ENCODE results near the gene CFAP299. TPM values are rescaled to one million over a fixed set of nuclear protein-coding genes. Genes with fewer than 3 reads are reported as not detected.
"Not testable (repeated sequence)": the region's sequence is repeated elsewhere in the genome, so short reads cannot be mapped to it uniquely, and the experiment has no call there.

Gene CFAP299
- total RNA-seq, 1 experiment from 2014 or later = not detected

DNA sequence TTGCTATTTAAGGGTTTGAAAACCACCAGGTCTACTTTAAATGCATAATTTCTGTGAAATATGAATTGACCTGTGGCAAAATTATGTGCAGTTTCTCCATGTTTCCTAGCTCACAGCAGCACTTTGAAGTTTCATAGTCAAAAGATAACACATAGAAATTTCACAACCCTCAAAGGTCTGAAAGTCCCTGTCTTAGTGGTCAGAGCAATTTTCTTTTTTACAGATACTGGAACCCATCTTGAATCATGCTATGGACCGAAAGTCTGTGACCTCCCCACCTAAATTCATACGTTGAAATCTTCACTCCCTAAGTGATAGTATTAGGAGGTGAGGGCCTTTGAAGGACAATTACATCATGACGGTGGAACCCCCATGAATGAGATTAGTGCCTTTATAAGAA is 454.6 kb downstream of the CFAP299 start:
- H3K27me3 ChIP-seq (ENCODE audit: insufficient read depth, low read depth) = no peaks in the 10 kb centered on the region
- no peaks in the 10 kb centered on the region for H3K79me2 ChIP-seq (ENCODE audit: low read depth)
- intact Hi-C loops (cut with micrococcal nuclease; ENCODE audit: unreplicated experiment) = no loop called here
- H3K36me3 ChIP-seq (ENCODE audit: low read depth) = no peaks in the 10 kb centered on the region
- H3K27ac ChIP-seq = no peak overlapping the region
- H3K4me1 ChIP-seq (replicated peaks; ENCODE audit: insufficient read depth) = no peaks in the 10 kb centered on the region
- DNase-seq = no peak
- no peaks in the 10 kb centered on the region for H3F3A ChIP-seq (ENCODE audit: insufficient read depth, low read depth)
- no peak overlapping the region for H2AFZ ChIP-seq
- no peak for TF ChIP-seq CTCF (conservative IDR thresholded peaks at IDR 0.05)
- TF ChIP-seq EZH2 (IDR thresholded peaks at IDR 0.05; ENCODE audit: low read depth) = no peak
- no peaks in the 10 kb centered on the region for H4K20me1 ChIP-seq (ENCODE audit: insufficient read depth)
- H3K4me3 ChIP-seq = no peak overlapping the region
- BruUV-seq (replicated peaks) = no TSS peak
- H3K4me2 ChIP-seq = no peak overlapping the region
- H3K9me3 ChIP-seq (ENCODE audit: insufficient read depth, low read depth) = no peaks in the 10 kb centered on the region
- H3K9me2 ChIP-seq (ENCODE audit: insufficient read depth) = no peaks in the 10 kb centered on the region
- POLR2A ChIA-PET (ENCODE audit: unreplicated experiment) = no interaction called here
- CTCF ChIA-PET = no interaction called here

DNA sequence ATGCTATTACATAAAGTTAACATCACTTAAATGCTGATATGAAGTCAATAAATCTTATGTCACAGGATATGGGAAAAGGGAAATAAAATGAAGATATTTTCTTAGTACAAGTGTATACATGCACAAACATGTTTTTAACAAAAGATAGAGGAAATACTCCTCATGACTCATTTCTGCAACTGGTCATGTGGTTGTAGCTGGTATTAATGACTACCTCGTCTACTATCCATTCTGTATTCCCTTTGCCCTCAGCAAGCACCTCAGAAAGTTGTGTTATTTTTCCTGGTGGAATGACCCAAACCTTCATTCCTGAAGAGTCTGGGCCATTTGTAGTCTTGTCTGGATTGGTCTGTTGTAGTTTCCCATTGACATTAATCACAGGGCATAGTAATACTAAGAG is 458.1 kb downstream of the CFAP299 start:
- H3K79me2 ChIP-seq (ENCODE audit: low read depth); H3K27ac ChIP-seq; H3K4me2 ChIP-seq; H3K9me2 ChIP-seq (ENCODE audit: insufficient read depth); H3K4me1 ChIP-seq (replicated peaks; ENCODE audit: insufficient read depth); POLR2A ChIA-PET (ENCODE audit: unreplicated experiment); H3K9me3 ChIP-seq (ENCODE audit: insufficient read depth, low read depth); H4K20me1 ChIP-seq (ENCODE audit: insufficient read depth); CTCF ChIA-PET; H3K36me3 ChIP-seq (ENCODE audit: low read depth); H3K4me3 ChIP-seq; H3F3A ChIP-seq (ENCODE audit: insufficient read depth, low read depth); intact Hi-C loops (cut with micrococcal nuclease; ENCODE audit: unreplicated experiment); H2AFZ ChIP-seq; H3K27me3 ChIP-seq (ENCODE audit: insufficient read depth, low read depth); BruUV-seq (replicated peaks); DNase-seq: not testable (repeated sequence)

- H3K36me3 ChIP-seq (ENCODE audit: low read depth) = no peaks in the 10 kb centered on the region
- H3K4me1 ChIP-seq (replicated peaks; ENCODE audit: insufficient read depth) = no peaks in the 10 kb centered on the region
- DNase-seq = no peak
- TF ChIP-seq EZH2 (IDR thresholded peaks at IDR 0.05; ENCODE audit: low read depth) (no peak), CTCF (conservative IDR thresholded peaks at IDR 0.05) (no peak)
- no peak overlapping the region for H3K27ac ChIP-seq
- BruUV-seq (replicated peaks) = no TSS peak
- ChIA-PET POLR2A (ENCODE audit: unreplicated experiment) (no interaction called here), CTCF (no interaction called here)
- no peak overlapping the region for H2AFZ ChIP-seq
- H3F3A ChIP-seq (ENCODE audit: insufficient read depth, low read depth) = no peaks in the 10 kb centered on the region
- intact Hi-C loops (cut with micrococcal nuclease; ENCODE audit: unreplicated experiment) = no loop called here
- H3K9me3 ChIP-seq (ENCODE audit: insufficient read depth, low read depth) = no peaks in the 10 kb centered on the region
- H3K4me3 ChIP-seq = no peak overlapping the region
- H3K9me2 ChIP-seq (ENCODE audit: insufficient read depth) = no peaks in the 10 kb centered on the region
- no peaks in the 10 kb centered on the region for H3K79me2 ChIP-seq (ENCODE audit: low read depth)
- H4K20me1 ChIP-seq (ENCODE audit: insufficient read depth) = no peaks in the 10 kb centered on the region
- no peak overlapping the region for H3K4me2 ChIP-seq
- no peaks in the 10 kb centered on the region for H3K27me3 ChIP-seq (ENCODE audit: insufficient read depth, low read depth)
Measured at GRCh38 chr4:80798082-80798481, 462.6 kb downstream of the CFAP299 start.

GRCh38 chr4:80800719-80801118 is 465.2 kb downstream of the CFAP299 start:
- CTCF ChIA-PET; intact Hi-C loops (cut with micrococcal nuclease; ENCODE audit: unreplicated experiment); H3K36me3 ChIP-seq (ENCODE audit: low read depth); H3K79me2 ChIP-seq (ENCODE audit: low read depth); BruUV-seq (replicated peaks); H3K9me2 ChIP-seq (ENCODE audit: insufficient read depth); H4K20me1 ChIP-seq (ENCODE audit: insufficient read depth); H3K9me3 ChIP-seq (ENCODE audit: insufficient read depth, low read depth); H3K4me1 ChIP-seq (replicated peaks; ENCODE audit: insufficient read depth); H3K4me3 ChIP-seq; H3K27me3 ChIP-seq (ENCODE audit: insufficient read depth, low read depth); H3K4me2 ChIP-seq; H3K27ac ChIP-seq; H3F3A ChIP-seq (ENCODE audit: insufficient read depth, low read depth); POLR2A ChIA-PET (ENCODE audit: unreplicated experiment); DNase-seq; H2AFZ ChIP-seq: not testable (repeated sequence)
